ENCODE measurements around the gene NSFL1C. TPM values are rescaled to one million over a fixed set of nuclear protein-coding genes. Genes with fewer than 3 reads are reported as not detected.

Gene NSFL1C
- total RNA-seq, 2 donors from 2014 or later, result 57.9 to 75.4 TPM

DNA sequence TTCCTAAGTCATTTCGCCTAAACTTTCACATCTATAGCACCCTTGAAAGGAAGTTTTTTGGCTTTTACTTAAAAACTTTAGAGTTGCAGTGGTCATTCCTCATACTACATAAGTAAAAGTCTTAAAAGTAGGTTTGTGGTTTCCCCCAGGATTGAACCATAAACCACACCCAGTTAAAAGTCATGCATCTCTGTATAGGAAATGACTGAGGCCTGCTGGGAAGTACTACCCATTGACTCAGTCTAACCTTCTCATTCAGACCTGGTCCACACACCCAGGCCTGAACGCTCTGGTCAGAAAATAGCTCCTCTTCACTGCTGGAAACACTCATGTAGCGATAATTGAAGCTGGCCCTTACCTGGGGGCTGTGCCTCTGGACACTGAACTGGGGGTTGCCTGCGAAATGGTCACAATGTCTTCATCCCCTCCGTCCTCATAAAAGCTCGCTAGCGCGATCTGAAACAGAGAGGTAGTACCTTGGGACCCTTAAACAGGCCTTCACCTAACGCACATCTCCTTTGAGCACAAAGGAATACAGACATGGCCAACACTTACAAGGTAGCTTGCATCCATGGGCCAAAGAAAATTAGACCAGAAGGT, 2.6 kb downstream of the NSFL1C start:
- Mint-ChIP-seq H3K27ac (peak overlapping the region; percentile 58), H3K9me3 (no peaks in the 10 kb centered on the region), H3K4me1 (ENCODE audit: low read depth) (peaks cover 54% of the 10 kb centered on the region), H3K36me3 (ENCODE audit: insufficient read depth in 2 of 2) (peaks cover 0 to 14% of the 10 kb centered on the region in 2 donors), H3K4me3 (peak overlapping the region; percentile 9 to 90), H3K27me3 (ENCODE audit: low read depth) (peaks cover 17% of the 10 kb centered on the region)
- DNase-seq, result no peak
- no peak for ATAC-seq (replicated peaks in 1 of 2)

DNA sequence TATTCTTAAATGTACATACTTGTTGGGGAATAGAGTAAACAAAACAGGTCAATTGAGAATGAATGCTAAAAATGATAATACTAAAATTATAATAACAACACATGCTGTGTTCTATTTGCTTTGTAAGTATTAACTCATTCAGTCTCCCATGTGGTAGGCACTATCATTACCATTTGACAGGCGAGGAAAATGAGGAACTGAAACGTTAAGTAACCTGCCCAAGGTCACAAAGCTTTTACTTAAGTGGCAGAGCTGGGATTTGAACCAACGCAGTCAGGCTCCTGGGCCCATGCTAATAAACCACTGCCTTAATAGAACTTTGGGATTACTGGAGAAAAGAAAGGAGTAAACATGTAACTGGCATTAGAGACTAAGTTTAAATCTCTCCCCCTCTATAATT, 3.8 kb downstream of the NSFL1C start:
- Mint-ChIP-seq H3K4me1 (ENCODE audit: low read depth) (peaks cover 49% of the 10 kb centered on the region), H3K27me3 (ENCODE audit: low read depth) (peaks cover 7% of the 10 kb centered on the region), H3K4me3 (no peak overlapping the region), H3K9me3 (no peaks in the 10 kb centered on the region), H3K27ac (no peak overlapping the region), H3K36me3 (ENCODE audit: insufficient read depth in 2 of 2) (peaks cover 1 to 17% of the 10 kb centered on the region in 2 donors)
- ATAC-seq (replicated peaks in 1 of 2) (no peak), DNase-seq (no peak)

DNA sequence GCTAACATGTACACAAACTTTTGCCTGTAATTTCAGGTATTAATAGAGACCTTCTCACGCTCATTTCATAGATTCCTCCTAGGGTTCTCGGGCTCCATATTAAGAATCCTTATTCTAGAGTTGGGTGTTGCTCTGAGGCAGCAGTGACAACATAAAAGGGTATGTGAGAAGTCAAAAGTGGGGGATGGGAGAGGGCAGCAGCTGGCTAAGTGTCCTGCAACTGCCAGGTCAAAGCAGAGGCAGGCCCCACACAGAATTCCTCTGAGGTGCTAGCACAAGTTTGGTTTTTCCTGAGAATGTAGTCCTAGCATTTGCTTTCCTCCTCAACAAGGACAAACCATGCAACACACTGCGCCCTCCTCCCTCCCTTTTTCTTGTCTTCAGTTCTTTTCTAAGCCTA, 4.6 kb downstream of the NSFL1C start:
- peaks cover 6 to 22% of the 10 kb centered on the region in 2 donors for H3K36me3 Mint-ChIP-seq (ENCODE audit: insufficient read depth in 2 of 2)
- no peaks in the 10 kb centered on the region for H3K27me3 Mint-ChIP-seq (ENCODE audit: low read depth)
- H3K9me3 Mint-ChIP-seq, result no peaks in the 10 kb centered on the region
- H3K4me3 Mint-ChIP-seq, result no peak overlapping the region
- DNase-seq (no peak), ATAC-seq (replicated peaks in 1 of 2) (no peak)
- no peak overlapping the region for H3K27ac Mint-ChIP-seq
- H3K4me1 Mint-ChIP-seq (ENCODE audit: low read depth), result peaks cover 41% of the 10 kb centered on the region

DNA sequence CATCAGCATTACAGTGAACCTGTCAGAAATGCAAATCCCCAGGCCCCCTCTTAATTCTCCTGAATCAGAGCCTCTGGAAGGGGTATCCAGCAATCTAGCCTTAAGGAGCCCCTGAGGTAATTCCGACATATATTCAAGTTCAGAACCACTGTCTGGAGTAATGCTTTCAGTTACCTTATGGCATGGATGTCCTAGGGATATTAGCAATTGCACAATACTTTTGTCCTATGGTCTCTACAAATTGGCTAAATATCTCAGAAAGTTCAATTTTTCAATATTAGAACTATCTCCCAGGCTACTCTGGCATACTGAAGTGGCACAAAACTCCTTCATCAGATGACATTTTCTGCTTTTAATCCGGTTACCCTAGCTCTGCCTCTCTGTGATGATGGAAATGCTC, 6.4 kb downstream of the NSFL1C start:
- Mint-ChIP-seq H3K27me3 (ENCODE audit: low read depth) (no peaks in the 10 kb centered on the region), H3K4me3 (no peak overlapping the region), H3K9me3 (no peaks in the 10 kb centered on the region), H3K27ac (no peak overlapping the region), H3K36me3 (ENCODE audit: insufficient read depth in 2 of 2) (peaks cover 6 to 23% of the 10 kb centered on the region in 2 donors), H3K4me1 (ENCODE audit: low read depth) (peaks cover 31% of the 10 kb centered on the region)
- ATAC-seq (replicated peaks in 1 of 2) (no peak), DNase-seq (no peak)

DNA sequence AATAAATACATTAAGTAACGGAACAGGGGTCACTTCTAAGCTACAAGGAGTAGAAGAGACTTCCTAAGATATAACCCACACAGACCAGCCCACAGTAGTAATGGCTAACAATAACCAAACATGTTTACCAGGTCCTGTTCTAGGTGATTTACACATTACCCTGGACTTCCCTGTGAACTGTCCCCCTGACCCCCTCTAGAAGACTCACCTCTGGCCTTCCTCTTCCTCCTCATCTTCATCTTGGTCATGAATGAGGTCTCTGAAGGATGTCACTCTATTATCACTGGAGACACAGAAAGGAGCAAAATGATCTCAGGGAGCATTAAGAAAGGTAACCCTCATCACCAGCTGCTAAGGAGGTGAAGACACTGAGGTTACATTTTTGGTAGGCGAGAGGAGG, 8.7 kb downstream of the NSFL1C start:
- no peaks in the 10 kb centered on the region for H3K27me3 Mint-ChIP-seq (ENCODE audit: low read depth)
- H3K36me3 Mint-ChIP-seq (ENCODE audit: insufficient read depth in 2 of 2), result peaks cover 6 to 35% of the 10 kb centered on the region in 2 donors
- no peak overlapping the region for H3K27ac Mint-ChIP-seq
- ATAC-seq (replicated peaks in 1 of 2) (no peak), DNase-seq (no peak)
- no peak overlapping the region for H3K4me3 Mint-ChIP-seq
- no peaks in the 10 kb centered on the region for H3K9me3 Mint-ChIP-seq
- H3K4me1 Mint-ChIP-seq (ENCODE audit: low read depth), result peaks cover 8% of the 10 kb centered on the region

DNA sequence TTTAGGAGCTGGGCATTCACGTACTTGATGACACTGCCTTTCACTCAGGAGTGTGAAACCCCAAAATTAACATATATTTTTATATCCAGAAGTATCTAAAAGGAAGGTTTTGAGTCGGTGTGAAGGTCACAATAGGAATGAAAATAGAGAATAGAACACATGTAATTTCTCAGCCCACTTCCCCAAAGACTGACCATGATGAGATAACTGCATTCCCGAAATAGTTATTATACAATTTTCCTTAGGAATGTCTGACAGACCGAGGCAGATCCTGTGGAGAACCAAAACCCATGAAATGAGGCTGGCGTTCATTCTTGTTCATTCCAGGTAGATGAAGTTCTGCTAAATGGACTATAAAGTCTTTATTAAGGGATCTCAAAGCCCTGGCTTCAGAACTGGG, 10.3 kb downstream of the NSFL1C start:
- ATAC-seq (replicated peaks in 1 of 2) (no peak), DNase-seq (no peak)
- Mint-ChIP-seq H3K9me3 (no peaks in the 10 kb centered on the region), H3K4me1 (ENCODE audit: low read depth) (no peaks in the 10 kb centered on the region), H3K27ac (no peak overlapping the region), H3K4me3 (no peak overlapping the region), H3K36me3 (ENCODE audit: insufficient read depth in 2 of 2) (peaks cover 11 to 40% of the 10 kb centered on the region in 2 donors), H3K27me3 (ENCODE audit: low read depth) (no peaks in the 10 kb centered on the region)

DNA sequence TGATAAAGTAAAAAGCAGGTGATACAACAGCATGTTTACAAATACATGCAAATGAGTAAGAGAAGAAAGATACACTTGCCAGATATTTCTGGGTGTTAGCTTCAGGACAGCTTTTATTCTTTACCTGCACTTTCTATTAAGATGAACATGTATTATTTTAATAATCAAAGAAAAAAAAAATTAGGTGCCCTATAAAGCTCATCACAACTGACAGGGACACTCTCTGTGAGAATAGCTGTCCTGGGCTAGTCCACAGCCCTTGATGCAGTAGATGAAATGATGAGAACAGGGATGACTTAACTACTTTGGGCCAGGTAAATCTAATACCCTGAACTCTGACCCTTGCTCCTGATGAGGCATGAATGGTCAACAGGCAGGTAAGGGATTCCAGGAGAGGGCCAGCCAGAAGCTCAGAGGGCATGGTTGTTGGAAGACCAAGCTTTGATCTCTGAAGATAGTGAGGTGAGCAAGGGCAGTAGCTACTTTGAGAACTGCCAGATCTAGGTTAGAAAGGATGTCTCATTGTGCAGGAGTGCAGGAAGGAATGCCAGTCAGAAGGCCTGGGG, 15.6 kb downstream of the NSFL1C start:
- Mint-ChIP-seq H3K9me3 (no peaks in the 10 kb centered on the region), H3K27me3 (ENCODE audit: low read depth) (no peaks in the 10 kb centered on the region), H3K36me3 (ENCODE audit: insufficient read depth in 2 of 2) (peaks cover 9 to 29% of the 10 kb centered on the region in 2 donors), H3K4me3 (no peak overlapping the region), H3K27ac (no peak overlapping the region), H3K4me1 (ENCODE audit: low read depth) (no peaks in the 10 kb centered on the region)
- ATAC-seq (replicated peaks in 1 of 2) (no peak), DNase-seq (no peak)

DNA sequence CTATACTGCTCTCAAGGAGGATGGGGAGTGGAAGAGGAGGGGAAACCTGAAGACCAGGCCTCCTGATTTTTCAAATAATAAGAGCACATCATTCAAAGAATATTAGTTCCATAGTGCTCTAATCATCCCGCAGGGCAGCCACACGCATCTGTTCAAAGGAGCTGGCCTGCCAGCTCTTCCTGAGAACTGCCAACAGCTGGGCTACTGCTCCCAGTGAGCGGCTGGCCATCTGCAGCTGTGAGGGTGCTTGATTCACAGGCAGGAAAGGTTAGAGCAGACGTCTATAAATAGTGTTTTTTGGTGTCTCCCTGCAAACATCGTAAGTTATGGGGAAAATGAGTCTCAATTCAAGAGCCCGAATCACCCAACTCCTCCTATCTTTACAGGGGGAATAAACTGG, 17.3 kb downstream of the NSFL1C start:
- no peak for ATAC-seq (replicated peaks in 1 of 2)
- H3K4me1 Mint-ChIP-seq (ENCODE audit: low read depth), result no peaks in the 10 kb centered on the region
- no peak for DNase-seq
- H3K9me3 Mint-ChIP-seq, result no peaks in the 10 kb centered on the region
- peaks cover 11 to 30% of the 10 kb centered on the region in 2 donors for H3K36me3 Mint-ChIP-seq (ENCODE audit: insufficient read depth in 2 of 2)
- H3K27ac Mint-ChIP-seq, result no peak overlapping the region
- no peak overlapping the region for H3K4me3 Mint-ChIP-seq
- no peaks in the 10 kb centered on the region for H3K27me3 Mint-ChIP-seq (ENCODE audit: low read depth)

DNA sequence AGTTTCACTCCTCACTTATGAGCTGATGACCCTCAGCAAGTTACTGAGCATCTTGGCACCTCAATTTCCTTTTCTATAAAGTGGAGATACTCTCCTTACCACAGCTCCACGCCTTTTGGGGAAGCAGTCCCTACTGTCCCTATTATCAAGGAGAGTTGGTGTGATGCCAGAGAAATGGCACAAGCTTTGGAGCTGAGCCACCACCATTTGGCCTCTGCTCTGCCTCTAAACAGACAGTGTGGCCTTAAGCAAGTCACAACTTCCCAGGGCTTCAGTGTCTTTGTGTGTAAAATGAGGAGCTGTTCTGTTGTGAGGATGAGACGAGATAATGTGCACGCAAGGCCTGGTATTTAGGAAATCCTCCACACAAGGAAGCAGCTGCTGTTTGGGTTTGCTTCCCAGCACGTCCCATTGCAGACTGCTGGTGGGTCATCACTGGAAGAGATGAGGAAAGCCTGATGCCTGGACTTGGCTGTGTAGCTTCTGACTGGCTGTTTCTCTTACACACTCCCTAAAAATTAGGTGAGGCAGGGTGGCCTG, 18.5 kb downstream of the NSFL1C start:
- Mint-ChIP-seq H3K27me3 (ENCODE audit: low read depth) (no peaks in the 10 kb centered on the region), H3K4me1 (ENCODE audit: low read depth) (no peaks in the 10 kb centered on the region), H3K4me3 (no peak overlapping the region), H3K9me3 (no peaks in the 10 kb centered on the region), H3K36me3 (ENCODE audit: insufficient read depth in 2 of 2) (peaks cover 13 to 26% of the 10 kb centered on the region in 2 donors), H3K27ac (no peak overlapping the region)
- no peak for DNase-seq
- no peak for ATAC-seq (replicated peaks in 1 of 2)

DNA sequence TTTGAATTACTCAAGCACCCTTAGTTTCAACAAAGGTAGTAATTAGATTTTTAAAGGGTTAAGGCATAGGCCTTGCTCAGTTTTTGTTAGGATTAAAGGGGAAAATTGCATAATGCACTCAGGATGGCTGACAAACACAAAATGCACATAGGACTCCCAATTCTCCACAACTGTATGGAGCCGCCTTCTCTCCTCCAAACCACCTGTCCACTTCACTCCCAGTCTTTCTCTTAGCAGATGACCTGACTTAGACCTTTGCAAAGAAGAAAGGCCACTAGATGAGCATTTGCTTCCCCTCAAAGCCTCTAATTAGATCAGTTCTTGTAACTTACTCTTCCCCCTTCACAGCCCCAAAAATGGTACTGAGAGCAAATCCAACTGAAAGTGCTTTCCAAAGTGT, 20.1 kb downstream of the NSFL1C start:
- H3K9me3 Mint-ChIP-seq, result no peaks in the 10 kb centered on the region
- no peak for ATAC-seq (replicated peaks in 1 of 2)
- H3K36me3 Mint-ChIP-seq (ENCODE audit: insufficient read depth in 2 of 2), result peaks cover 9 to 23% of the 10 kb centered on the region in 2 donors
- no peak overlapping the region for H3K4me3 Mint-ChIP-seq
- no peak for DNase-seq
- H3K4me1 Mint-ChIP-seq (ENCODE audit: low read depth), result no peaks in the 10 kb centered on the region
- no peak overlapping the region for H3K27ac Mint-ChIP-seq
- no peaks in the 10 kb centered on the region for H3K27me3 Mint-ChIP-seq (ENCODE audit: low read depth)

DNA sequence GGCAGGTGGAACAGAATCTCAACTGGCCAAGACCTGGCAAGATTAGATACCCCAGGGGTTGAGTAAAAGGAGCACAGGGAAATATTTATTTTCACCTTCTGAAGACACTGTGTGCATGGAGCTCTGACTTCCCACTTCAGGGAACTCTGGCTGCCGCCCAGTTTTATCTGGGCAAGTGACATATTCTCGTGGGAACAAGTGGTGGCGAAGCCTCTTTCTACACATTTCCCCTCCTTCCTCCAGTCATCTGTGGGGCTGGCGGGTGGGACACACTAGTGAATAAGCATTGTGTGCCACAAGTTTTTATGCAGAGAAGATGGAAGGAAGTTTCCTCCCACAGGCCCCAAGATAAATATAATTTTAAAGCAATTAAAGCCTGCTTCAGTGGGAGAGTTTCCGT, 23.6 kb downstream of the NSFL1C start:
- H3K9me3 Mint-ChIP-seq, result no peaks in the 10 kb centered on the region
- H3K36me3 Mint-ChIP-seq (ENCODE audit: insufficient read depth in 2 of 2), result peaks cover 5 to 14% of the 10 kb centered on the region in 2 donors
- DNase-seq, result no peak
- no peaks in the 10 kb centered on the region for H3K27me3 Mint-ChIP-seq (ENCODE audit: low read depth)
- no peak overlapping the region for H3K4me3 Mint-ChIP-seq
- ATAC-seq (replicated peaks in 1 of 2), result no peak
- H3K27ac Mint-ChIP-seq, result no peak overlapping the region
- H3K4me1 Mint-ChIP-seq (ENCODE audit: low read depth), result no peaks in the 10 kb centered on the region

DNA sequence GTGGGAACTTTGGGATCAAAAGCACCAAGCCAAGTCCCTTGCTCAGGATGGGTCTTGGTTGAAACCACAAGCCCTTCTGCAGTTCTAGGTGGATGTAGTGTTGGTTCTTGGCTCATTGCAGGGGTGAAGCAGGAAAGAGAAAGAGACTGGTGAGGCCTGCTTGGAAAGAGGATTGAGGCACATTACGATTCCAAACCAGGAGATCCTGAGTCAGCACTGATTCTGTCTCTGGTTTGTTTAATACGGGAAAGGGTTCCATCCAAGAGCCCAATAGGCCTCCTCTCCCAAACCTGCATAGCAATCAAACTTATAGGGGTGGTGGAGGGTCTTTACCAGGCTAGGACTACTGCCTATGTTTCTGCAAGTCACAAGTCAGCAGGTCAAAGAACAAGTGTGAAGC, 24.3 kb downstream of the NSFL1C start:
- Mint-ChIP-seq H3K36me3 (ENCODE audit: insufficient read depth in 2 of 2) (peaks cover 5 to 14% of the 10 kb centered on the region in 2 donors), H3K4me3 (no peak overlapping the region), H3K4me1 (ENCODE audit: low read depth) (no peaks in the 10 kb centered on the region), H3K9me3 (no peaks in the 10 kb centered on the region), H3K27me3 (ENCODE audit: low read depth) (no peaks in the 10 kb centered on the region), H3K27ac (no peak overlapping the region)
- DNase-seq (no peak), ATAC-seq (replicated peaks in 1 of 2) (no peak)

DNA sequence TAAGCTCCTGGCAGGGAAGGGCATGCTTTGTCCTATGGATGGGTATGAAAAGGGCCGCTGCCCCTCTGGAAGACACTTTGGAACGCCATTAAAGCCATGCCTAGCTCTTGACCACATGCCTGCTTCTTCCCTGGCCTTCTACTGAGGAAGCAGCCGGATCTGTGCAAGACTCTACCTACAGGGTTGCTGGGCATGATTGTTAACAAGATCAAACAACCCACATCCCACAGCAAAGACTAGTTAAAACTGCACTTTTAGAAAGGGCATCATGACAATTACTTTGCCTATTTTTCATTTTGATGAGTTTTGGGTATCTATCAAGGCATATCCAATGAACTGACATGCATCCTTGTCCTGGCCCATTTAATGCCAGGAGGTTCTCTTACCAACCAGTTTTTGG, 25.5 kb downstream of the NSFL1C start:
- DNase-seq (no peak), ATAC-seq (replicated peaks in 1 of 2) (no peak)
- no peak overlapping the region for H3K4me3 Mint-ChIP-seq
- H3K27me3 Mint-ChIP-seq (ENCODE audit: low read depth), result no peaks in the 10 kb centered on the region
- peaks cover 5 to 11% of the 10 kb centered on the region in 2 donors for H3K36me3 Mint-ChIP-seq (ENCODE audit: insufficient read depth in 2 of 2)
- H3K4me1 Mint-ChIP-seq (ENCODE audit: low read depth), result peaks cover 2% of the 10 kb centered on the region
- no peaks in the 10 kb centered on the region for H3K9me3 Mint-ChIP-seq
- no peak overlapping the region for H3K27ac Mint-ChIP-seq

DNA sequence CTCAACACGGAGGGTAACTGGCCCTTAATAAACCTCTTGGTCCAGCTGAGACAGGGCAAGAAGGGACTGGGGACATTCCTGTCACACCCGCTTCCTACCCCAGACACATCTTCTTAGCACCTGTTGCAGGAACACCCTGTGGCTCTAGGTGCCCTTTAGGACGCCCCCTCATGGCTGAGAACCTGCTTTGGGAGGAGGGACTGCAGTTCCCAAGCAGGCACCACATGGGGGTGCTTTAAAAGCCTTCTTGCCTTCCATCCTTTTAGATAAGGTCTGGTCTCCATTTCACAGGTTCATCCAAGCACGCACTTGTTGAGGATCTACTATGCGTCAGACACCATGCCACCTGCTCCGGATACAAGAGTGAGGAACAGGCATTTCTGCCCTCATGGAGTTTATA, 26.6 kb downstream of the NSFL1C start:
- H3K27ac Mint-ChIP-seq, result no peak overlapping the region
- ATAC-seq (replicated peaks in 1 of 2) (peak in 1 of 2 donors; percentile 33), DNase-seq (peak in 1 of 2 donors; percentile 22)
- peaks cover 13% of the 10 kb centered on the region for H3K4me1 Mint-ChIP-seq (ENCODE audit: low read depth)
- H3K36me3 Mint-ChIP-seq (ENCODE audit: insufficient read depth in 2 of 2), result peaks cover 5 to 7% of the 10 kb centered on the region in 2 donors
- H3K4me3 Mint-ChIP-seq, result no peak overlapping the region
- H3K9me3 Mint-ChIP-seq, result no peaks in the 10 kb centered on the region
- no peaks in the 10 kb centered on the region for H3K27me3 Mint-ChIP-seq (ENCODE audit: low read depth)
